Putamen (tissue), 1 donor: ENCODE data around the gene SEZ6.

Source experiments
- DNase-seq: peaks from one replicate; pipeline ENCODE4 v3.0.0-alpha.2; 2016; ENCODE audit warnings: low spot score

Gene SEZ6

GRCh38 chr17:29005936-29006511, at the start of gene SEZ6:
TSS of gene SEZ6 (minus strand) at chr17:29006033. CDS start at chr17:29005869, 164 bp downstream.
- peak; percentile 81 for DNase-seq

- no peak for DNase-seq
These were observed 49.0 kb upstream of the SEZ6 start for GRCh38 chr17:29054835-29055234.

GRCh38 chr17:29051731-29052130, 45.9 kb upstream of the SEZ6 start:
- no peak for DNase-seq

GRCh38 chr17:29051194-29051593, 45.4 kb upstream of the SEZ6 start:
- no peak for DNase-seq

GRCh38 chr17:29050176-29050575, 44.3 kb upstream of the SEZ6 start:
- DNase-seq = no peak

GRCh38 chr17:29049541-29050145, 43.8 kb upstream of the SEZ6 start:
- no peak for DNase-seq

GRCh38 chr17:29048440-29049368, 42.9 kb upstream of the SEZ6 start:
- no peak for DNase-seq

GRCh38 chr17:29046473-29046839, 40.6 kb upstream of the SEZ6 start:
- no peak for DNase-seq

GRCh38 chr17:29045734-29046472, 40.1 kb upstream of the SEZ6 start:
- DNase-seq = no peak

GRCh38 chr17:29045026-29045425, 39.2 kb upstream of the SEZ6 start:
- DNase-seq = no peak

GRCh38 chr17:29043539-29044145, 37.8 kb upstream of the SEZ6 start:
- DNase-seq = no peak

- peak; percentile 56 for DNase-seq
These were observed 37.1 kb upstream of the SEZ6 start, which contains the start of gene PIPOX for GRCh38 chr17:29042679-29043538. TSS of gene PIPOX (plus strand) at chr17:29043141. CDS start at chr17:29043226, 85 bp downstream.

GRCh38 chr17:29042026-29042678, 36.3 kb upstream of the SEZ6 start:
- no peak for DNase-seq

- no peak for DNase-seq
These were observed 35.7 kb upstream of the SEZ6 start for GRCh38 chr17:29041571-29041970.

GRCh38 chr17:29041091-29041490, 35.3 kb upstream of the SEZ6 start:
- DNase-seq = no peak

- no peak for DNase-seq
These were observed 34.1 kb upstream of the SEZ6 start for GRCh38 chr17:29039764-29040598.

GRCh38 chr17:29038085-29038795, 32.4 kb upstream of the SEZ6 start:
- no peak for DNase-seq

GRCh38 chr17:29037739-29038084, 31.9 kb upstream of the SEZ6 start:
- no peak for DNase-seq

- no peak for DNase-seq
These were observed 30.8 kb upstream of the SEZ6 start for GRCh38 chr17:29036584-29036983.
